HuH-7 (cell line): ENCODE data around the gene SPAG9.
"Not testable (repeated sequence)": the region's sequence is repeated elsewhere in the genome, so short reads cannot be mapped to it uniquely, and the experiment has no call there.

Experiments
- DNase-seq: peaks from one replicate; pipeline ENCODE4 v3.0.0; 2011; ENCODE audit warnings: low spot score

The SPAG9 gene

DNA sequence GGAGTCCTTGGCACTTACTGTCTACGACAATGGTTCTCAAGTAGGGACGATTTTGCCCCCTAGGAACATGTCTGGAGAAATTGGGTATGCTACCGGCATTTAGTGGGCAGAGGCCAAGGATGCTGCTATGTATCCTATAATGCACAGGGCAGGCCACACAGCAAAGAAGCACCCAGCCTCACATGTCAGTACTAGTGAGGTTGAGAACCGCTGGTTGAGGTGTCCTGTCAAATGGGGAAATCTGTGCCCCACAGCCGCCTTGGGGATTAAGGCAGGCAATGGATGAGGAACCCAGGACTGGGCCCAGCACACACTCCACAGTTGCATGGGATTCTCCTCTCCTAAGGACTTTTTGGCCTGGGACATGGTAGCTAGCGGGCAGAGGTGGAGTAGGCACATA is 167.8 kb downstream of the SPAG9 start:
- no peak for DNase-seq

DNA sequence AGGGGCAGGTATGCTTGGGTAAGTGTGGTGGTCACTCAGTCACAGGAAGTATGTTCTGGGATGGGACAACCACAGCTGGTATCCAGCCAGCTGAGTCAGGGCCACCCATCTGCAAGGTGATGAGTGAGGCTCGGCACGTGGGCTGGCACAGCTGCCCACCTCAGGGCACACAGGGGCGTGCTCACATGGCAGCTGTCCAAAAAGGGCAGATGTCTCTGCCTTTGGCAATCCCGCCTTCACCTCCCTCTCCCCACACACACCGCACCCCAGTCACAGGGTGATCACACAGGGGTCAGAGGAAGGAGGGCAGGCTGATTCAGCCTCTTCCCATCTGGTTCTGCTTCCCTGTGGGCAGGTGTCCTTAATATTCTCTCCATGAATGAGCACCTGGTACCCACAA is 168.7 kb downstream of the SPAG9 start:
- DNase-seq = no peak

DNA sequence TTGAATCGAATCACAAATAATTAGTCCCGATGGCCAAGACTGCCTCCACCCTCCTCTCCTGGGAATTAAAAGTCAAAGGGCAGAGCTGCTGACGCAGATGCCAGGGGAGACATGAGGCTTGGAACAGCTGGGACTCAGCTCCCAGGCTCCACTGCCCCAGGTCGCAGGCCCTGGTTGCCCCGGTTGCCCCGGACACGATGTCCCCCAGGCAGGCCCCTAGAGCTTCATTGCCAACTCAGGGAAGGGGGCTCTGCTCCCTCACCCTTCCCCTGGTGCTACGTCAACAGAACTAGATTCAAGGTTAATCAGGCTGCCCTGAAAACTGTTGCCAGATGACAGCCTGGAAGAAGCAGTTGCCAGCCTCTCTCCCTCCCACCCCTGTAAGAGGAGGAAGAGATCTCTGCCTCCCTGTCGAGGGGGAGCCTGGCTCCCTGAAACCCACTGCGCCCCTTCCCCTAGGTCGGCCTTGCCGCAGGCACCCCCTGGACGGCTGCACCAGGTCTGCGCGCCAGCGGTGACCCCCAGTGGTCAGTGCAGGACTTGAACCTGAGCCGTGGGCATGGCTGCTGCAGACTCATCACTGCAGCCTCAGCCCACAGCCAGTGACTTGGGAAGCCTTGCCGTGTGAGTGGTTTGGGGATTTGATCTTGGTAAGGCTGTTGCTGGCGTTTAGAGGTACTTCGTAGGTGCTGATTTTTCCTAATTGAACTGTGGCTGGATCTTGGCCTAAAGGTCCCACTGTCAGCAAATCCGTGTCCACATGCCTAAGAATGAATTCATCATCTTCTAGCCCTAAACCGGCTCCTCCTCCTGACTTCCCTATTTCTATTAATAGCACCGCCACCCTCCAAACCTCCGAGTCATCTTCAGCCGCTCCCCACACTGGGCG is 170.4 kb downstream of the SPAG9 start:
- peak; percentile 90 for DNase-seq

DNA sequence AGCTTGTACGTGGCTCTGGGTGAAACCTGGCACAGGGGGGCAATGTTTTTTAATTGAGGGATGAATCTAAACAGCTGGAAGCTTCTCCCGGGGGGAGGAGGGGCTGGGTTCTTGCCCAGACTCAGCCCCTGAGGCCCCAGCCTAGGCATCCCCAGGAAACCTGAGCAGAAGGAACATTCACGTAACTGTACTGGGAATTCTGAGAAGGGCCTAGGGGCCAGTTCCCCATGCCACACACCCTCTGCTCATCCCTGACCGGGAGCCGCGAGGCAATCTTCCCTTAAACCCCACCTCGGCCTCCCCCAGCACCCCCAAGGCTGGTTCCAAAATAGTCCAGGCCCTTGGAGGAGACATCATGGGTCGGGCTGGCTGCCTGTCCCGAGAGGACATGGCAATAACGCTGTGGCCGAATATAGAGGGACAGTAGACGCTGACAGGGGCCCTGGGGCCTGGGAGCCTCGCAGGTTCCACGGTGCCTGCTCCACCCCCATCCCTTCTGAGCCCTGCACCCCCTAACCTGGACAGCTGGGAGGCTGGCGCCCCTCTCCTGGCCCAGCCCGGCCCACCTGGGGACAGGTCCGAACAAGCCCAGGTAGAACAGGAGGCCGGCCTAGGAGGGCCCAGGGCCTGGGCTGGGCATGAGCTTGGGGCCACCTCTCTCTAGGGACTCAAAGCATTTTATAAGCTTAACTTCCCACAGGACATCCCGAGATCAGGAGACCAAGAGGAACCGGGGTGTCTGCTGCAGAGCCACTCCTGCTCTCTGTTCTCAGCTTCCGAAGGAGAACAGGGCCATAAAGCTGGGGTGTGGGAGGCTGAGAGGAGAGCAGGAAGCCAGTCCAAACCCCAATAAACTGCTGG is 171.3 kb downstream of the SPAG9 start:
- no peak for DNase-seq

DNA sequence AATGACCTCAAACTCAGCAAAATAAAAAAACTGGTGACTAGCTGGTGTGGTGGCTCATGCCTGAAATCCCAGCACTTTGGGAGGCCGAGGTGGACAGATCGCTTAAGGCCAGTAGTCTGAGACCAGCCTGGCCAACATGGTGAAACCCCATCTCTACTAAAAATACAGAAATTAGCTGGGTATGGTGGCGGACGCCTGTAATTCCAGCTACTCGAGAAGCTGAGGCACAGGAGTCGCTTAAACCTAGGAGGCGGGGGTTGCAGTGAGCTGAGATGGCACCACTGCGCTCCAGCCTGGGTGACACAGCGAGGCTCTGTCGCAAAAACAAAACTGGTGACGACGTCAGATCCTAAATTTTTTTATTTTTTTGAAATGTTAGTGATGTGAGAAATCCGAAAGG is 172.0 kb downstream of the SPAG9 start:
- no peak for DNase-seq

DNA sequence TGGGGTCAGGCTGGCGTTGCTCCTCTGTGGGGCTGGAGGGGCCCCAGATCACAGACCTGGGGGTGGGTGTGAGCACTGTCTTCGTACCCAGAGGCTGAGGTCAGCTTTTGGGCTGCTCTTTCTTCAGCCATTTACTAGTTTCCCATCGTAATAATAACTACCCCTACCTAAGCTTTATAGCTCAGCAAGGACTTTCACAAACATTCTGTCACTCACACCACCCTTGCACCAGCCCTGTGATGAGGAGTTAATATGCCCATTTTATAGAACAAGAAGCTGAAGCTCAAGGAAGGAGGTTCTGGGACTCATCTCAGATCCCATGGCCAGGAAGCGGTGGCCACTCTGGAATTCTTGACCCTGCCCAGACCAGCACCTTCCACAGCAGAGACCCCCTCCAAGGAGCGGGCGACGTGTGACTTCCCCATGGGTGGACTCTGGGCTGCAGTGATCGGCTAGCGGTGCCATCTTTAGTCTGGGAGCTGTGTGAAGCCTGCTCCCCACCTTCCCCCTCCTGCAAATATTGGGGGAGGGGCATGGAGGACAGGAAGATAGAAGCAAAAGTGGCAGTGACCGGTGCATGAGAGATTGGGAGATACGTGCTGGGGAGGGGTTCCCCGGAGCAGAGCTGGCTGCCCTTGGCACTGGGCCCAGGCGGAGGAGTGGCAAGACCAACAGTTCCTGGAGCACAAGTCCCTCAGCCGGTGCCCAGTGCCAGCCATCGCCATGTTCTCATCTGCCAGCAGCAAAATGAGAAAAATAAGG is 172.7 kb downstream of the SPAG9 start:
- no peak for DNase-seq

DNA sequence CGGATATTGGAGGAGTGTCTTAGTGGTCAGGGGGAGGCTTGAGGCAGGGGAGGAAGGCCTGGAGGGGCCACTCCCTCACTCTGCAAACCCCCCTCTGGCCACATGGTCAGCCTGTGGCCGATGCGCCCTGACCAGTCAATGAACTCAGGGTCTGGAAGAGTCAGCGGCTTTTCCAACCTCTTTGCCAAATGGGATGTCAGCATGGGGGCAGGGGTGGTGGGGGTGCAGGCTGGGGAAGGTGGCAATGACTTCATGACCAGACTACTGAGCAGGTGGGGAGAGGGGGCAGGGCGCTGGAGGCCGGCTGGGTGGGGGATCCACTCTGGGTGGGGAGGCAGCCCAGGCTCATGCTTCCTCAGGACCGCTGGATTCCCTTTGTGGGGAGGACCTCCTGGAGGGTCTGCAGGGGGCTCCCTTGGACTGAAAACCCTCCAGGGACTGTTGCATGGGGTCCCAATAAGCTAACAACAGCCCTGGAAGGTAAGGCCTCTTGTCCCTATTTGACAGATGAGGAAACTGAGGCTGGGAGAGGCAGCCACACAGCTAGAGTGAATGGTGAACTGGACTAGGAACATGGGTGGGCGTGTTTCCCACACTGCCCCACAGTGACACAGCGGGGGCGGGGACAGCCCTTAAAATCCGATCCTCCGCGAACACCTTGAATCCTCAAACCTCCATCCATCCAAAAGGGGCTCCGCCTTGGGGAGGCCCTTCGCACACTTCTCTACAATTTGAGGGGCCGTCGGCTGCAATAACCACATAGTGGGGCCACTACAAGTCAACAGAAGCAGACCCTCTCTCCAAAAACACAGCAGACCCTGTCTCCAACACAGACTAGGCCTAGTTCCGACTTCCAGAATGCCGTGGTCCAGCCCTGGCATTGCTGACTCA is 173.5 kb downstream of the SPAG9 start:
- DNase-seq = no peak

DNA sequence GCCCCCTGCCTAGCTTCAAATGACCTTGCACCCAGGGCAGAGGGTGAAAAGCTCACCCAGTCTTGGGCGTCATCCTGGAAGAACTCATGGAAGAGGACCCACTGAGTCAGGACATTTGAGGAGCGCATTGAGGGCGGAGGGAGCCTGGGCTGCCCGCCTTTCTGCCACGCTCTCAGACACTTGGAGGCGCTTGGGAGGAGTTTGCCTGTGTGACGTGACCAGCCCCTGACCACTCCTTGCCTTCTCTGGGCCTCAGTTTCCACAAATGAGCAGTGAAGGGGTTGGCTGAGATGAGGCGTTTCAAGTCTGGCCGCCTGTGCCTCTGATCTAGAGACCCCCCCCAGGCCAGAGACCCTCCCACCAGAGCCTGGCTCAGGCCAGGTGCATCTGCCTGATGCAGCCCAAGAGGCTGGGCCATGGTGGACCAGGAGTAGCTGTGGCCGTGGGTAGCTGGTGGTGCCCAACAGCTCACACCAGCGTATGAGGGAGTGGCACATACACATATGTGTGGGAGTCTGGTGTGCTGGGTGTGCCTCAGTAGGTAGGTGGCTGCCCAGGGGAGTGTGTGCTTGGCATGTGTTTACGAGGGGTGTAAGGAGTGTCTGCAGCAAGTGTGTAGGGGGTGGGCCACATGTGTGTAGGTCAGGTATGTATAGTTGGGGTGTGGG is 174.3 kb downstream of the SPAG9 start:
- no peak for DNase-seq

DNA sequence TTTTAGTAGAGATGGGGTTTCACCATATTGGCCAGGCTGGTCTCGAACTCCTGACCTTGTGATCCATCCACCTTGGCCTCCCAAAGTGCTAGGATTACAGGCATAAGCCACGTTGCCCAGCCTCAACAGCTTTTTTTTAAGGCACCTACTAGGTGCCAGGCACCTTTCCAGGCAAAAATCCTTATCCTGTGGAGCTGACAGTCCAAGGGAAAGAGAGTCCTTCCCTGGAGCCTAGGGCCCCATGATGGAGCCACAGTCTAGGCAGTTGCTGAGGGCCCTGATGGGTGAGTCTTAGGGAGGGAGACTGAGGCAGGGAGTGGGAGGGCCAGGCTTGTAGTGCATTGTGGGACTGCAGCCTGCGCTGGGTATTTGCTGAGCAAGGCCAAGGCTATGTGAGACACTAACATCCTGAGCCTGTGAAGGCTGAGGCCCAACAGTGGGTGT is 174.9 kb downstream of the SPAG9 start:
- no peak for DNase-seq

DNA sequence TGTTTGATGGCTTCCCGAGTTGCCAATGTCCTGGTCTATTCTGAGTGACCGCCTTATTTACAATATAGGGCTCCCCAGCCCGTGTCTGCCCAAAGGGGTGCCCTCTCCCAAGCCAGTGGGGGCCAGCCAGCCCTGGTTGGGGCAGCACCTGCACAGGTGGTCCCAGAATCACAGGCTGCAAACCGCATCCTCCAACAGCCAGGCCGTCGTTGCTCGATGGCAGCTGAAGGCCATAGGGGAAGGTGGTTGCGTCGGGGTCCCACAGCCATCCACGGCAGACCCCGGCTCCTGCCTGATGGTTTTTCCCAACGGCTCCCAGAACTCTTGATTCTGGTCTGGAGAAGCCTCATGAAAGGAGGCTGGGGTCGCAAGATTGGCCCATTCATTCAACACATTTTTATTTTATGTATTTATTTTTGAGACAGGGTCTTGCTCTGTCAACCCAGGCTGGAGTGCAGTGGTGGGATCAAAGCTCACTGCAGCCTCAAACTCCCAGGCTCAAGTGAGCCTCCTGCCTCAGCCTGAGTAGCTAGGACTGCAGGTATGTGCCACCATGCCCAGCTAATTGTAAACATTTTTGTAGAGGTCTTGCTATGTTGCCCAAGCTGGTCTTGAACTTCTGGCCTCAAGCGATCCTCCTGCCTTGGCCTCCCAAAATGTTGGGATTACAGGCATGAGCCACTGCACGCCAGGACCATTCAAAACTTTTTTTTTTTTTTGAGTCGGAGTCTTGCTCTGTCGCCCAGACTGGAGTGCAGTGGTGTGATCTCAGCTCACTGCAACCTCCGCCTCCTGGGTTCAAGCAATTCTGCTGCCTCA is 175.6 kb downstream of the SPAG9 start:
- DNase-seq = no peak

DNA sequence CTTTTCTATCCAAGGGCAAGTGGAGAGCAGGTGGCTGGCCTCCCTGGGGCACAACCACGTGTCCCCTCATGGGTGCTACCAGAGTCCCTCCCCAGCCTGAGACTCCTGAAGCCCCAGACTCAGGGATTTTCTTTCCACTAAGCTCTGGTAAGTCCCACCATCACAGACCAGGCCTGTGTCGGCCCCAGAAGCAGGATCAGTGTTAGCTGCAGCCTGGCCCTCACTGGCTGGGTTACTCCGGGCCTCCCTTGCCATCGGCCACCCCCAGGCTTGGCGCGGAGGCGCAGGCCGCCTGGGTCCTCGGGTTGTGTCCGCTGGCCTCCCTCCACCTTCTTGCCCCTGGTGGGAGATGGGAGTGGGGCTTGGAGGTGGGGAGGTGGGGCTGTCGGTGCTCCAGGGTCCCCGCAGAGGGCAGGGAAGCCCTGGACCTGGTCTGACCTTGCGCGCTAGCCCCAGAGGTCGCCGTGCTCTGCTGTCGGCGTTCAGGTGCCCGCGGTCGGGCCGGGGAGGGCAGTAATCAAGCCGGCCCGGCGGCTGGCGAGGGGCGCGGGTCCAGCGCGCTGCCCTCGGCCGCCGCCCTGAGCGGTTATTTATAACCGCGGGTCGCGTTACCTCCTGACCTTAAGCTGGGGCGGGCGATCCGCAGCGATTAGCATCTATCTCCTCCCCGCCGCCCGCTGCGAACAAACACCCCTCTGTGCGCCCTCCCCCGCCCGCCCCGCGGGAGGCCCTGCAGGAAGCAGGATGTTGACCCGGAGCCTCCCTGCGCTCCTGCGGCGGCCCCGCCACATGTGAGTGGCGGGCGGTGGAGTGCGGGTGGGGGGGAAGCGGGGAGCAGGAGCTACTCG is 176.4 kb downstream of the SPAG9 start:
- DNase-seq = peak; percentile 98

DNA sequence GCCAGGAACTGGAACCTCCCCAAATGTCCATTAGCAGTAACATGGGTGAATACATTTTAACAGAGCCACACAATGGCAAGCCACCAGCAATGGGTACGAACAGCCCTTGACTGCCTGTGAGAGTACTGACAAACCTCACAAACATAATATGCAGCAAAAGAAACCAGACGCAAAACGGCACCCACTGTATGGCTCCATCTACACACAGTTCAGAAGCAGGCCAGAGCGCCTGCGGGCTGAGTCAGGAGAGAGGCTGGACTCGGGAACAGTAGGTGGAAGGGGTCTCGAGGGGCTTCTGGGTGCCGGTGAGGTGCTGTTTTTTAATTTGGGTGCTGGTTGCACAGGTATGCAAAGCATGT is 177.1 kb downstream of the SPAG9 start:
- no peak for DNase-seq

DNA sequence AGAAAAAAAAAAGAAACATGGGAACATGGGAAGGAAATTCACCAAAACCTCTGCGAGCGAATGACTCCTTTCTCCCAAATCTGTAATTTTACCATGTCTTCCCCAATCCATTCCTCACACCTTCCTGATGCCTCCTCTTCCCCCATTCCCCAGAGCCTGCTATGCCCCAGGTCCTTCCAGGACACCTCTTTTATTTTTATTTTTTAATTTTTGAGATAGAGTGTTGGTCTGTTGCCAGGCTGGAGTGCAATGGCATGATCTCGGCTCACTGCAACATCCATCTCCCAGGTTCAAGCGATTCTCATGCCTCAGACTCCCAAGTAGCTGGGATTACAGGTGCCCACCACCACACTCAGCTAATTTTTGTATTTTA is 179.0 kb downstream of the SPAG9 start:
- DNase-seq = not testable (repeated sequence)

DNA sequence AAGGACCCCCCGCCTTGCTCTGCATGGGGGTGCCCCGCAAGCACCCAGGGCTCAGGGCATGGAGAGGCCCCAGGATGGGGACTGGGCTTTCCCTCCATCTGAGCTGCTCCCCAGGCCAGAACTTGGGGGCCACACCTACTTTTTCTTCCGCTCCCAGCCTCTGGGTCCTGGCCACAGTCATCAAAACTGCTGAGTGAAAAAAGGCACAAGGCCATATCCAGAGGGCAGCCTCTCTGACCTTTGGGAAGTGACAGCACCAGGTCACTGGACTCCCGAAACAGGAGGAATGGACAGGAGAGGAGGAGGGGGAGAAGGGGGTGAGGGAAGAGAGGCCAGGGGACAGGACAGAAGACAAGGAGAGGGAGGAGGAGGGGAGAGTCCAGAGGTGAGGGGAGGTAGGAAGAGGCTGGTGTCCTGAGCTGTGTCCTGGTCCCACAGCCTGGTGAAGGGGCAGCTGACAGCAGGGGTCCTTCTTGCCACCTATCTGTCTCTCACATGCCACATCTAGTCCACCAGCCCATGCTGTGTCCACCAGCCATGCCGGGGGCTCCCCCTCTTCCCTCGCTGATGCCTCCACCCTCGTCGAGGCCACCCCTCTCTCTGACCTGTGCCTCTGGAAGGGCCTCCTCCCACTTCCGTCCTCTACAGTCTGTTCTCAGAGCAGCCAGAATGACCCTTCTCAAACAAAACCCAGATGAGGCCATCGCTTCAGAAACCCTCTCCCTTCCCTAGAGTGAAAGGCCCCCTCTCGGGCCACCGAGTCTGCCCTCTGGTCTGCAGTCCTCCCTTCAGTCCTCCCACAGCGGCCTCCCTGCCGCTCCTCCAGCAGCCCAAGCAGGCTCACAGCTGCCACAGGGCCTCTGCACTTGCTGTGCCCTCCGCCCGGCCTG is 180.6 kb downstream of the SPAG9 start:
- DNase-seq = no peak

DNA sequence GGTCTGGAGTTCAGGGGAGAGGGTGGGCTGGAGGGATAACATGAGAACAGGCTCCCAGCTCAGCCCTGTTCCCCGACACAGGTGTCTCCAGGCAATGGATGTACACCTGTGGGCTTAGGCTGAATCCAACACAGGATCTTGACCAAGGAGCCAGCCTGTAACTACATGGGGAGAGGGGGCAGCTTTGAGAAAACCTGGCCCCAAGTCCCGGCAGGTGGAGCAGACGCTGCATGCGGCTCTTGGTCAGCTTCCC is 181.2 kb downstream of the SPAG9 start:
- no peak for DNase-seq

DNA sequence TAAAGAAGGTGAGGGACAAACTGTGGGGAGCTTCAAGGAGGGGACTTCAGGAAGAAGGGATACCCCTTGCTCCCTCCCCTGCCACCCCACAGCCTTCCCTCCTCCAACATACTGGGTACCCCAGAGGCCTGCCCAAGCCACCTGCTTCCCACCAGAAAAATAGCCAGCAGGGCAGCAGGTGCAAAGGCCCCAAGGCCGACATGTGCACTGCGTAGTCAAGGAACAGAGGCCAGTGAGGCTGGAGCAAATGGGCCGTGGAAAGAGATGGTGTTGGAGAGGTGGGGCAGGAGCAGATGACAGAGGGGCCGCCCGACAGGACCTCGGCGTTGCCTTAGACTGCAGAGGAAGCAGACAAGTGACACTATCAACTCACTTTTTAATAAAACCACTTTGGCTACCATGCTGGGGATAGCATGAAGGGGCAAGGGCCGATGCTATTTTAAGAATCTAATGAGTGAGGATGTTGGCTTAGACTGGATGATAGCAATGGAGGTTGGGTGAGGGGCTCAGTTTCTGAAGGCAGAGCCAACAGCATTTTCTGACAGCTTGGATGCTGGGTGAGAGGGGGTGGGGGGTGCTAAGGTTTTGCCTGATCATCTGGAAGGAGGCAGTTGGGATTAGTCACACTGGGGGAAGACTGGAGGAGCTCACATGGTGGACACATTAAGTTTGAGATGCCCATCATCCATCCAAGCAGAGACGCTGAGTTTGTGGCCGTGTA is 181.7 kb downstream of the SPAG9 start:
- no peak for DNase-seq

DNA sequence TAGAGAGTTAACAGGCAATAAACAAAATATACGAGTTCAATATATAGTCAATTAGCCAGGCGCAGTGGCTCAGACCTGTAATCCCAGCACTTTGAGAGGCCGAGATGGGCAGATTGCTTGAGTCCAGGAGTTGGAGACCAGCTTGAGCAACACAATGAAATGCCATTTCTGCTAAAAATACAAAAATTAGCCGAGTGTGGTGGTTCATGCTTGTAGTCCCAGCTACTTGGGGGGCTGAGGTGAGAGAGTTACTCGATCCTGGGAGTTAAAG is 184.7 kb downstream of the SPAG9 start:
- DNase-seq = no peak
